Liver (tissue), 9 donors: Measurements from ENCODE around the gene TRIM3. TPM values are rescaled to one million over a fixed set of nuclear protein-coding genes. Genes with fewer than 3 reads are reported as not detected.

ENCODE experiments used
- DNase-seq: peaks from one replicate; pipeline ENCODE4 v3.0.0-alpha.2; 2017; ENCODE audit warnings: low spot score
- H3K27ac ChIP-seq, 2 donors: one replicate each; pipeline ENCODE4 v1.7.0; 2013; ENCODE audit warnings: inconsistent platforms in 2 of 2, low read length in 2 of 2, control low read depth in 1 of 2, low read depth in 1 of 2, mild to moderate bottlenecking in 1 of 2
- H3K27me3 ChIP-seq, 4 donors: one replicate each; pipeline versions ENCODE4 v1.6.1 to v1.7.0; 2013; ENCODE audit warnings: low read length in 3 of 4, inconsistent platforms in 1 of 4, mild to moderate bottlenecking in 1 of 4, moderate library complexity in 1 of 4; ENCODE audit not compliant: control insufficient read depth in 4 of 4, insufficient read depth in 4 of 4
- H3K36me3 ChIP-seq, 4 donors: one replicate each; pipeline versions ENCODE4 v1.6.1 to v1.7.0; 2013; ENCODE audit warnings: low read length in 3 of 4, mild to moderate bottlenecking in 3 of 4, low read depth in 1 of 4, moderate library complexity in 1 of 4; ENCODE audit not compliant: control insufficient read depth in 4 of 4, insufficient read depth in 3 of 4
- H3K4me1 ChIP-seq, 4 donors: one replicate each; pipeline versions ENCODE4 v1.6.1 to v1.7.0; 2013; ENCODE audit warnings: low read length in 3 of 4, mild to moderate bottlenecking in 3 of 4, moderate library complexity in 1 of 4; ENCODE audit not compliant: control insufficient read depth in 4 of 4, insufficient read depth in 4 of 4
- H3K4me3 ChIP-seq, 3 donors: one replicate each; pipeline versions ENCODE4 v1.6.1 to v1.7.0; 2013; ENCODE audit warnings: low read length in 3 of 3, control low read depth in 1 of 3, low read depth in 1 of 3, mild to moderate bottlenecking in 1 of 3
- H3K9ac ChIP-seq, 2 donors: one replicate each; pipeline ENCODE4 v1.7.0; 2013; ENCODE audit warnings: low read length in 2 of 2, mild to moderate bottlenecking in 2 of 2, moderate library complexity in 2 of 2, control low read depth in 1 of 2, low read depth in 1 of 2
- H3K9me3 ChIP-seq, 4 donors: one replicate each; pipeline versions ENCODE4 v1.6.1 to v1.7.0; 2013; ENCODE audit warnings: low read length in 3 of 4; ENCODE audit not compliant: control insufficient read depth in 4 of 4
- CTCF ChIP-seq: fragments of 150-350 bp; IDR thresholded peaks from 2 replicates; pipeline ENCODE4 v1.5.1; 2017; ENCODE audit warnings: improper control_type of control experiment, low read depth, low read length; ENCODE audit not compliant: missing input control
- EGR1 ChIP-seq, 2 donors: IDR thresholded peaks; 2 replicates each; pipeline ENCODE4 v1.6.1; 2016 to 2018; ENCODE audit warnings: antibody characterized with exemption in 2 of 2, low read depth in 2 of 2
- FOXA1 ChIP-seq: IDR thresholded peaks from 2 replicates; pipeline ENCODE4 v1.6.1; 2016; ENCODE audit warnings: antibody characterized with exemption
- FOXA2 ChIP-seq: IDR thresholded peaks from 2 replicates; pipeline ENCODE4 v1.6.1; 2016; ENCODE audit warnings: antibody characterized with exemption
- GABPA ChIP-seq, 2 donors: IDR thresholded peaks in 1 of 2; conservative IDR thresholded peaks in 1 of 2; 2 replicates each; pipeline ENCODE4 v1.6.1; 2016; ENCODE audit warnings: antibody characterized with exemption in 2 of 2, mild to moderate bottlenecking in 1 of 2, moderate library complexity in 1 of 2
- HNF4G ChIP-seq: IDR thresholded peaks from 2 replicates; pipeline ENCODE4 v1.6.1; 2016; ENCODE audit warnings: antibody characterized with exemption
- JUND ChIP-seq, 2 donors: IDR thresholded peaks; 2 replicates each; pipeline ENCODE4 v1.6.1; 2016; ENCODE audit warnings: antibody characterized with exemption in 2 of 2
- MAX ChIP-seq: IDR thresholded peaks from 2 replicates; pipeline ENCODE4 v1.6.1; 2016; ENCODE audit warnings: antibody characterized with exemption
- NR2F2 ChIP-seq: IDR thresholded peaks from 2 replicates; pipeline ENCODE4 v1.6.1; 2016; ENCODE audit warnings: antibody characterized with exemption
- RAD21 ChIP-seq, 2 donors: IDR thresholded peaks; 2 replicates each; pipeline ENCODE4 v1.6.1; 2016; ENCODE audit warnings: antibody characterized with exemption in 2 of 2, mild to moderate bottlenecking in 2 of 2
- REST ChIP-seq: IDR thresholded peaks from 2 replicates; pipeline ENCODE4 v1.6.1; 2016; ENCODE audit warnings: antibody characterized with exemption, mild to moderate bottlenecking
- RXRA ChIP-seq, 2 donors: IDR thresholded peaks; 2 replicates each; pipeline ENCODE4 v1.6.1; 2017 to 2018; ENCODE audit warnings: antibody characterized with exemption in 2 of 2, mild to moderate bottlenecking in 1 of 2
- SP1 ChIP-seq: IDR thresholded peaks from 2 replicates; pipeline ENCODE4 v1.6.1; 2018; ENCODE audit warnings: antibody characterized with exemption, mild to moderate bottlenecking
- TAF1 ChIP-seq: conservative IDR thresholded peaks from 2 replicates; pipeline ENCODE4 v1.6.1; 2016; ENCODE audit warnings: antibody characterized with exemption, mild to moderate bottlenecking
- ZBTB33 ChIP-seq: IDR thresholded peaks from 2 replicates; pipeline ENCODE4 v1.6.1; 2016; ENCODE audit warnings: antibody characterized with exemption
- WGBS: extraction: QIAGEN DNeasy Blood & Tissue Kit; methylation state at CpG from one replicate; pipeline ENCODE4 v1.1.7; 2013; 5-methylcytosine and 5-hydroxymethylcytosine counted together
- polyA plus RNA-seq, 2 donors: library from polyadenylated mRNA; stranded (reverse) in 1 of 2; unstranded in 1 of 2; fragments of 200-250 nt in 1 of 2; fragments of >200 nt in 1 of 2; fragmentation: Nextera tagmentation in 1 of 2; extraction: Ambion mirVana in 1 of 2; gene quantifications; one replicate each; pipeline versions ENCODE4 v1.2.1 to v1.2.3, GENCODE V29; 2013 to 2015
- total RNA-seq, 2 donors: library from RNA; depleted of rRNA; stranded (reverse); fragments of >200 nt; gene quantifications; one replicate each; pipeline ENCODE4 v1.2.3, GENCODE V29; 2014
- donor health status: healthy.
- donor health status: healthy.
- donor health status: healthy.
- donor health status: healthy.
- donor health status: healthy.

The TRIM3 gene
- total and polyA plus RNA-seq, 4 donors: 5.2 to 12.7 (median 9.1) TPM

GRCh38 chr11:6453152-6453551 is 20.6 kb downstream of the TRIM3 start:
- H3K4me1 ChIP-seq: no peaks in the 10 kb centered on the region
- peaks cover 10 to 54% (median 22%) of the 10 kb centered on the region in 4 donors for H3K36me3 ChIP-seq
- WGBS: 98% methylated on average over 2 of the region's 2 CpGs

GRCh38 chr11:6452219-6452618 is 21.5 kb downstream of the TRIM3 start:
- no peak for DNase-seq
- Histone ChIP-seq H3K4me1 (no peaks in the 10 kb centered on the region), H3K36me3 (peaks cover 10 to 46% (median 21%) of the 10 kb centered on the region in 4 donors), H3K4me3 (no peak overlapping the region), H3K27ac (no peak overlapping the region), H3K9me3 (no peaks in the 10 kb centered on the region), H3K27me3 (no peaks in the 10 kb centered on the region), H3K9ac (no peak overlapping the region)
- WGBS: 94% methylated on average over 3 of the region's 3 CpGs
- TF ChIP-seq REST (no peak), JUND (IDR thresholded peaks at IDR 0.05) (no peak), GABPA (IDR thresholded peaks at IDR 0.05 in 1 of 2, conservative IDR thresholded peaks at IDR 0.05 in 1 of 2) (no peak), EGR1 (IDR thresholded peaks at IDR 0.05; ENCODE audit: low read depth in 2 of 2) (no peak), TAF1 (no peak), RXRA (IDR thresholded peaks at IDR 0.05) (no peak), SP1 (no peak), FOXA2 (no peak), ZBTB33 (no peak)

More at GRCh38 chr11:6453152-6453551, 20.6 kb downstream of the TRIM3 start:
- Histone ChIP-seq H3K9me3 (no peaks in the 10 kb centered on the region), H3K9ac (no peak overlapping the region), H3K27ac (no peak overlapping the region), H3K27me3 (no peaks in the 10 kb centered on the region), H3K4me3 (no peak overlapping the region)
- DNase-seq: no peak
- TF ChIP-seq REST: no peak
- TF ChIP-seq TAF1: no peak
- no peak for TF ChIP-seq RXRA (IDR thresholded peaks at IDR 0.05)
- no peak for TF ChIP-seq FOXA2
- TF ChIP-seq GABPA (IDR thresholded peaks at IDR 0.05 in 1 of 2, conservative IDR thresholded peaks at IDR 0.05 in 1 of 2): no peak
- no peak for TF ChIP-seq SP1
- no peak for TF ChIP-seq MAX
- no peak for TF ChIP-seq CTCF
- no peak for TF ChIP-seq RAD21 (IDR thresholded peaks at IDR 0.05)
- TF ChIP-seq HNF4G: no peak
- no peak for TF ChIP-seq FOXA1
- no peak for TF ChIP-seq NR2F2
